GM23338 (cell line): ENCODE measurements around the gene CRP. TPM values are rescaled to one million over a fixed set of nuclear protein-coding genes. Genes with fewer than 3 reads are reported as not detected.

Source experiments
- ATAC-seq: fragments of 200-7000 bp; cut with Tn5 transposase; 3 replicates; pipeline ENCODE4 v1.9.1; 2020
- DNase-seq: peaks from one replicate; pipeline ENCODE4 v3.0.0-alpha.2; 2015; ENCODE audit warnings: low spot score
- H2AFZ ChIP-seq: fragments of 200-600 bp; sonication (generic); 2 replicates; pipeline ENCODE4 v1.8.0; 2016; ENCODE audit warnings: antibody characterized with exemption, mild to moderate bottlenecking, moderate library complexity
- H3F3A ChIP-seq: fragments of 200-600 bp; sonication (generic); replicated peaks from 2 replicates; pipeline ENCODE4 v1.8.0; 2017; ENCODE audit warnings: antibody characterized with exemption, mixed run types, low read depth
- H3K27ac ChIP-seq: fragments of 200-600 bp; sonication (generic); 2 replicates; pipeline ENCODE4 v1.6.1; 2016; ENCODE audit warnings: low read depth
- H3K27me3 ChIP-seq: fragments of 200-600 bp; sonication (generic); 2 replicates; pipeline ENCODE4 v1.8.0; 2016; ENCODE audit warnings: mild to moderate bottlenecking, mixed run types, moderate library complexity; ENCODE audit not compliant: insufficient read depth
- H3K36me3 ChIP-seq: fragments of 200-600 bp; sonication (generic); 2 replicates; pipeline ENCODE4 v1.8.0; 2016; ENCODE audit warnings: mild to moderate bottlenecking; ENCODE audit not compliant: insufficient read depth
- H3K4me1 ChIP-seq: fragments of 200-600 bp; sonication (generic); 2 replicates; pipeline ENCODE4 v1.8.0; 2016; ENCODE audit warnings: mild to moderate bottlenecking, moderate library complexity; ENCODE audit not compliant: insufficient read depth
- H3K4me2 ChIP-seq: fragments of 200-600 bp; sonication (generic); 2 replicates; pipeline ENCODE4 v1.7.1; 2017; ENCODE audit warnings: mixed run types
- H3K4me3 ChIP-seq: fragments of 200-600 bp; sonication (generic); 2 replicates; pipeline ENCODE4 v1.6.1; 2016; ENCODE audit warnings: mixed run types
- H3K79me2 ChIP-seq: fragments of 200-600 bp; sonication (generic); replicated peaks from 2 replicates; pipeline ENCODE4 v1.8.0; 2017; ENCODE audit warnings: mild to moderate bottlenecking; ENCODE audit not compliant: insufficient read depth
- H3K9me2 ChIP-seq: fragments of 200-600 bp; sonication (generic); 2 replicates; pipeline ENCODE4 v1.8.0; 2017; ENCODE audit not compliant: insufficient read depth
- H4K20me1 ChIP-seq: fragments of 200-600 bp; sonication (generic); replicated peaks from 2 replicates; pipeline ENCODE4 v1.8.0; 2017; ENCODE audit warnings: mild to moderate bottlenecking; ENCODE audit not compliant: insufficient read depth
- H3K27ac Mint-ChIP-seq: 2 replicates; pipeline ENCODE4 v1.8.0; 2020; ENCODE audit warnings: inconsistent platforms, mild to moderate bottlenecking, moderate library complexity, mixed read lengths
- H3K27me3 Mint-ChIP-seq: 3 replicates; pipeline ENCODE4 v1.8.0; 2022; ENCODE audit warnings: low read depth, mild to moderate bottlenecking, moderate library complexity, mixed read lengths, inconsistent platforms; ENCODE audit not compliant: insufficient read depth, poor library complexity
- H3K36me3 Mint-ChIP-seq: 3 replicates; pipeline ENCODE4 v1.8.0; 2021; ENCODE audit warnings: low read depth, mild to moderate bottlenecking, inconsistent platforms, moderate library complexity, mixed read lengths
- H3K4me1 Mint-ChIP-seq: 3 replicates; pipeline ENCODE4 v1.8.0; 2020; ENCODE audit warnings: mild to moderate bottlenecking, inconsistent platforms, mixed read lengths
- H3K4me3 Mint-ChIP-seq: 3 replicates; pipeline ENCODE4 v1.8.0; 2021; ENCODE audit warnings: moderate library complexity, mild to moderate bottlenecking, inconsistent platforms, mixed read lengths
- H3K9me3 Mint-ChIP-seq: 3 replicates; pipeline ENCODE4 v1.8.0; 2020; ENCODE audit warnings: moderate library complexity, mild to moderate bottlenecking, inconsistent platforms, mixed read lengths
- CREB1 ChIP-seq: fragments of 250-450 bp; sonication (Bioruptor Pico); IDR thresholded peaks from 2 replicates; pipeline ENCODE4 v1.5.0; 2020; ENCODE audit warnings: low read depth, mild to moderate bottlenecking, moderate library complexity
- ETS1 ChIP-seq: IDR thresholded peaks from 2 replicates; pipeline ENCODE4 v1.6.1; 2016; ENCODE audit warnings: antibody characterized with exemption
- EZH2 ChIP-seq: fragments of 200-600 bp; sonication (generic); IDR thresholded peaks from one replicate; pipeline ENCODE4 v1.8.0; 2017; ENCODE audit warnings: antibody characterized with exemption, mild to moderate bottlenecking, low read depth; ENCODE audit not compliant: unreplicated experiment
- JUNB ChIP-seq: IDR thresholded peaks from one replicate; pipeline ENCODE4 v1.6.1; 2016; ENCODE audit warnings: antibody characterized with exemption; ENCODE audit not compliant: unreplicated experiment
- POLR2AphosphoS5 ChIP-seq: IDR thresholded peaks from 2 replicates; pipeline ENCODE4 v1.6.1; 2016; ENCODE audit warnings: antibody characterized with exemption, low read depth
- REST ChIP-seq: IDR thresholded peaks from one replicate; pipeline ENCODE4 v1.6.1; 2018; ENCODE audit warnings: antibody characterized with exemption; ENCODE audit not compliant: unreplicated experiment
- STAT1 ChIP-seq: IDR thresholded peaks from one replicate; pipeline ENCODE4 v1.6.1; 2016; ENCODE audit warnings: antibody characterized with exemption; ENCODE audit not compliant: unreplicated experiment
- ZNF114 ChIP-seq: fragments of 250-450 bp; sonication (Bioruptor Pico); IDR thresholded peaks from 2 replicates; pipeline ENCODE4 v1.5.0; 2020; ENCODE audit warnings: mild to moderate bottlenecking, moderate library complexity
- ZNF331 ChIP-seq: fragments of 250-450 bp; sonication (Bioruptor Pico); IDR thresholded peaks from 2 replicates; pipeline ENCODE4 v1.5.0; 2020; ENCODE audit warnings: low read depth, mild to moderate bottlenecking, moderate library complexity
- polyA plus RNA-seq: library from polyadenylated mRNA; unstranded; fragments of >200 nt; fragmentation: Nextera tagmentation; extraction: Ambion mirVana; gene quantifications from 2 replicates; pipeline ENCODE4 v1.2.1, GENCODE V29; 2016
- total RNA-seq: library from RNA; depleted of rRNA; stranded (reverse); fragments of >200 nt; shearing (Covaris generic); gene quantifications from 2 replicates; pipeline ENCODE4 v1.2.3, GENCODE V29; 2014
- TF ChIP-seq, protein P1 (sequence below), 2 experiments: fragments of 200-600 bp in 1 of 2; sonication (generic) in 1 of 2; conservative IDR thresholded peaks; 2 replicates each; pipeline versions ENCODE4 v1.5.1 to v1.6.1; 2016 to 2017; ENCODE audit warnings: antibody characterized with exemption in 2 of 2, low read depth in 2 of 2, mild to moderate bottlenecking in 2 of 2, moderate library complexity in 1 of 2

Gene CRP
- total and polyA plus RNA-seq, 2 experiments from 2014 or later = not detected

- H2AFZ ChIP-seq = no peak overlapping the region
- no peak for TF ChIP-seq POLR2AphosphoS5
- no peak for TF ChIP-seq STAT1
- TF ChIP-seq, protein P1, sequence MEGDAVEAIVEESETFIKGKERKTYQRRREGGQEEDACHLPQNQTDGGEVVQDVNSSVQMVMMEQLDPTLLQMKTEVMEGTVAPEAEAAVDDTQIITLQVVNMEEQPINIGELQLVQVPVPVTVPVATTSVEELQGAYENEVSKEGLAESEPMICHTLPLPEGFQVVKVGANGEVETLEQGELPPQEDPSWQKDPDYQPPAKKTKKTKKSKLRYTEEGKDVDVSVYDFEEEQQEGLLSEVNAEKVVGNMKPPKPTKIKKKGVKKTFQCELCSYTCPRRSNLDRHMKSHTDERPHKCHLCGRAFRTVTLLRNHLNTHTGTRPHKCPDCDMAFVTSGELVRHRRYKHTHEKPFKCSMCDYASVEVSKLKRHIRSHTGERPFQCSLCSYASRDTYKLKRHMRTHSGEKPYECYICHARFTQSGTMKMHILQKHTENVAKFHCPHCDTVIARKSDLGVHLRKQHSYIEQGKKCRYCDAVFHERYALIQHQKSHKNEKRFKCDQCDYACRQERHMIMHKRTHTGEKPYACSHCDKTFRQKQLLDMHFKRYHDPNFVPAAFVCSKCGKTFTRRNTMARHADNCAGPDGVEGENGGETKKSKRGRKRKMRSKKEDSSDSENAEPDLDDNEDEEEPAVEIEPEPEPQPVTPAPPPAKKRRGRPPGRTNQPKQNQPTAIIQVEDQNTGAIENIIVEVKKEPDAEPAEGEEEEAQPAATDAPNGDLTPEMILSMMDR (conservative IDR thresholded peaks at IDR 0.05; ENCODE audit: low read depth in 2 of 2) = no peak
- H3K36me3 Mint-ChIP-seq = no peaks in the 10 kb centered on the region
- H3K79me2 ChIP-seq = no peaks in the 10 kb centered on the region
- no peaks in the 10 kb centered on the region for H3K27me3 Mint-ChIP-seq
- no peaks in the 10 kb centered on the region for H3F3A ChIP-seq
- no peaks in the 10 kb centered on the region for H3K36me3 ChIP-seq
- H3K9me3 Mint-ChIP-seq = no peaks in the 10 kb centered on the region
- no peak overlapping the region for H3K27ac ChIP-seq
- H3K9me2 ChIP-seq = 0 out of 2 replicates have a peak, but pooled peaks cover 3% of the 10 kb centered on the region
- DNase-seq = no peak
- H3K4me1 ChIP-seq = no peaks in the 10 kb centered on the region
- H3K4me3 Mint-ChIP-seq = no peak overlapping the region
- no peak overlapping the region for H3K4me3 ChIP-seq
- no peaks in the 10 kb centered on the region for H3K4me1 Mint-ChIP-seq
- H3K27ac Mint-ChIP-seq = no peak overlapping the region
- no peaks in the 10 kb centered on the region for H4K20me1 ChIP-seq
- ATAC-seq = no peak
- H3K4me2 ChIP-seq = no peak overlapping the region
- H3K27me3 ChIP-seq = no peaks in the 10 kb centered on the region
These were observed 42.0 kb upstream of the CRP start for GRCh38 chr1:159756397-159756796.

DNA sequence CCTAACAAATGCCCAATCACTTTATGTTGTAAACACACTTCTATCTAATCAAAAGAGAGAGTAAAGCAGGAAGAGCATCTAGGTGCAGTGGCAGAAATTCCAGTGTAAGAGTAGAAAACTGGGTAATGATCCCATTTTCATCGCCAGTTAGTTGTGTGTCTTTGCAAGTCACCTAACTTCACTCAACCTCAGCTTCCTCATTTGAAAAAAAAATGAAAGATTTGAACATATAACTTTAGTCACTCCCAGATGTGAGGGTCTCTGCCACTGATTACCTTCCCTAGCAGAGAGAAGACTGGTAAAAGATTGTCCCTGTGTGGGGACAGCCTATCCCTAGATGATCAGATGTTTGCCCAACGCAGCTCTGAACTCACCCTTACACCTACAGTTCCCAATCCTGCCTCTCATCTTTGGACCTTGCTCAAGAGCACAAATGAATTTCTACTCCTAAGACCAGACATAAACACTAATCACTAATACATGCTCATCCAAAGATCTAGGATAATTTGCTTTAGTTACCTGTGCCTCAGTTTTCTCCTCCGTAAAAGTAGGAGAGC lies 41.1 kb upstream of the CRP start:
- H4K20me1 ChIP-seq = no peaks in the 10 kb centered on the region
- no peak for DNase-seq
- no peak overlapping the region for H3K4me3 ChIP-seq
- H3K27ac Mint-ChIP-seq = no peak overlapping the region
- H3K36me3 Mint-ChIP-seq = no peaks in the 10 kb centered on the region
- no peak overlapping the region for H3K4me2 ChIP-seq
- no peaks in the 10 kb centered on the region for H3K9me3 Mint-ChIP-seq
- H3K27me3 Mint-ChIP-seq = peaks cover 3% of the 10 kb centered on the region
- H3K4me1 Mint-ChIP-seq = no peaks in the 10 kb centered on the region
- no peak overlapping the region for H2AFZ ChIP-seq
- H3F3A ChIP-seq = no peaks in the 10 kb centered on the region
- H3K9me2 ChIP-seq = 0 out of 2 replicates have a peak, but pooled peaks cover 3% of the 10 kb centered on the region
- no peak overlapping the region for H3K27ac ChIP-seq
- no peaks in the 10 kb centered on the region for H3K36me3 ChIP-seq
- ATAC-seq = no peak
- no peaks in the 10 kb centered on the region for H3K79me2 ChIP-seq
- no peaks in the 10 kb centered on the region for H3K4me1 ChIP-seq
- H3K4me3 Mint-ChIP-seq = no peak overlapping the region
- H3K27me3 ChIP-seq = no peaks in the 10 kb centered on the region
- TF ChIP-seq JUNB (no peak), ETS1 (no peak), ZNF331 (CRISPR knock-in tag) (no peak), POLR2AphosphoS5 (no peak), REST (no peak), CREB1 (CRISPR knock-in tag) (no peak), EZH2 (no peak), ZNF114 (CRISPR knock-in tag) (no peak)
